Measurements from ENCODE around the gene OR2AJ1.
"Not testable (repeated sequence)": the region's sequence is repeated elsewhere in the genome, so short reads cannot be mapped to it uniquely, and the experiment has no call there.

The OR2AJ1 gene

GRCh38 chr1:247924868-247925267 is at the start of gene OR2AJ1:
Gene OR2AJ1, plus strand, starts transcription at chr1:247924889. Its CDS starts 8,880 bp downstream, at chr1:247933769.
- no peak for DNase-seq (ENCODE audit: low spot score)

GRCh38 chr1:247883346-247883745 is 41.3 kb upstream of the OR2AJ1 start:
- no peak for DNase-seq (ENCODE audit: low spot score)

- no peak for DNase-seq (ENCODE audit: low spot score)
Measured at GRCh38 chr1:247884797-247885413, 39.8 kb upstream of the OR2AJ1 start.

- no peak for DNase-seq (ENCODE audit: low spot score)
Measured at GRCh38 chr1:247895163-247895637, 29.5 kb upstream of the OR2AJ1 start, which contains the start of gene OR2W3. Gene OR2W3, plus strand, starts transcription at chr1:247895587. Its CDS starts 0 bp downstream, at chr1:247895587.

- no peak for DNase-seq (ENCODE audit: low spot score)
Measured at GRCh38 chr1:247895976-247896375, 28.7 kb upstream of the OR2AJ1 start.

- DNase-seq (ENCODE audit: low spot score): no peak
Measured at GRCh38 chr1:247904122-247904521, 20.6 kb upstream of the OR2AJ1 start.

- no peak for DNase-seq (ENCODE audit: low spot score)
Measured at GRCh38 chr1:247905181-247905580, 19.5 kb upstream of the OR2AJ1 start.

- no peak for DNase-seq (ENCODE audit: low spot score)
Measured at GRCh38 chr1:247905910-247906503, 18.7 kb upstream of the OR2AJ1 start.

- no peak for DNase-seq (ENCODE audit: low spot score)
Measured at GRCh38 chr1:247906504-247907047, 18.1 kb upstream of the OR2AJ1 start.

- DNase-seq (ENCODE audit: low spot score): no peak
Measured at GRCh38 chr1:247908766-247909165, 15.9 kb upstream of the OR2AJ1 start.

- no peak for DNase-seq (ENCODE audit: low spot score)
Measured at GRCh38 chr1:247913786-247914185, 10.9 kb upstream of the OR2AJ1 start.

- no peak for DNase-seq (ENCODE audit: low spot score)
Measured at GRCh38 chr1:247914941-247915662, 9.6 kb upstream of the OR2AJ1 start.

GRCh38 chr1:247919952-247920351 is 4.7 kb upstream of the OR2AJ1 start, which contains the start of gene OR2T8:
Gene OR2T8, plus strand, starts transcription at chr1:247920252. Its CDS starts 766 bp downstream, at chr1:247921018.
- no peak for DNase-seq (ENCODE audit: low spot score)

- no peak for DNase-seq (ENCODE audit: low spot score)
Measured at GRCh38 chr1:247923941-247924340, 748 bp upstream of the OR2AJ1 start.

GRCh38 chr1:247933989-247934388 is 9.3 kb downstream of the OR2AJ1 start:
- no peak for DNase-seq (ENCODE audit: low spot score)

- DNase-seq (ENCODE audit: low spot score): no peak
Measured at GRCh38 chr1:247935781-247936180, 11.1 kb downstream of the OR2AJ1 start.

GRCh38 chr1:247936415-247936814 is 11.7 kb downstream of the OR2AJ1 start:
- DNase-seq (ENCODE audit: low spot score): no peak

GRCh38 chr1:247936965-247937734 is 12.5 kb downstream of the OR2AJ1 start:
- not testable (repeated sequence) for DNase-seq (ENCODE audit: low spot score)

- DNase-seq (ENCODE audit: low spot score): no peak
Measured at GRCh38 chr1:247942624-247943023, 17.9 kb downstream of the OR2AJ1 start.

GRCh38 chr1:247948558-247948957 is 23.9 kb downstream of the OR2AJ1 start, which contains the start of gene OR2L8:
Gene OR2L8, plus strand, starts transcription at chr1:247948858. Its CDS starts 0 bp downstream, at chr1:247948858.
- no peak for DNase-seq (ENCODE audit: low spot score)

- DNase-seq (ENCODE audit: low spot score): no peak
Measured at GRCh38 chr1:247953408-247953807, 28.7 kb downstream of the OR2AJ1 start.

GRCh38 chr1:247961791-247962190 is 37.1 kb downstream of the OR2AJ1 start:
- DNase-seq (ENCODE audit: low spot score): no peak

Measured in AG08395 (cell line).